GM21619 (cell line): ENCODE data around the gene SYT12.
"Not testable (repeated sequence)": the region's sequence is repeated elsewhere in the genome, so short reads cannot be mapped to it uniquely, and the experiment has no call there.

Experiments
- ATAC-seq: cut with Tn5 transposase; IDR thresholded peaks from one replicate; pipeline ENCODE4 v1.9.1; 2021; ENCODE audit not compliant: unreplicated experiment

SYT12 gene

DNA sequence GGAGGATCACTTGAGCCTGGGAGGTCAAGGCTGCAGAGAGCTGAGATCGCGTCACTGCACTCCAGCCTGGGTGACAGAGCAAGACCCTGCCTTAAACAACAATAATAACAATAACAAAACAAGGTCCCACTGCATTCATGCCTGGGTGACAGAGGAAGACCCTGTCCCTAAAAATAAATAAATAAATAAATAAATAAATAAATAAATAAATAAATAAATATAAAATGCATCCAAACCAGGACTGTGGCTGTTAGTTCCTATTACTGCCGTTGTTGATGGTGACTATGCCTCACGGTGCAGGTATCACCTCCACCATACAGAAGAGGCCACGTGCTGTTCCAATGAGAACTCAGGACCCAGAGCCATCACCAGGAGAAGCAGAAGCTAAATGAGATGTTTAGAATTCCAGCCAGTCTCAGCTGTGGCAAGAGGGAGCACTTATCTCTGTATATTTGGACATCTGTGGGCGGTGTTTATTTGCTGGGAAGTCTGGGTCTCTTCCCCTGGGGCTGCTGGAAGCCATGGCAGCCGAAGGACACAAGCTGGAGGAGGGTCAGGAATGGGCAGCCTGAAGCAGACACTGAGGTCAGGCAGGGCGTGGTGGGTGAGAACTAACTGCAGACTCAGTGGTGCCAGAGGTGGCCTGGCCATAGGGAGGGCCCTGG lies 26.2 kb upstream of the SYT12 start:
- no peak for ATAC-seq

DNA sequence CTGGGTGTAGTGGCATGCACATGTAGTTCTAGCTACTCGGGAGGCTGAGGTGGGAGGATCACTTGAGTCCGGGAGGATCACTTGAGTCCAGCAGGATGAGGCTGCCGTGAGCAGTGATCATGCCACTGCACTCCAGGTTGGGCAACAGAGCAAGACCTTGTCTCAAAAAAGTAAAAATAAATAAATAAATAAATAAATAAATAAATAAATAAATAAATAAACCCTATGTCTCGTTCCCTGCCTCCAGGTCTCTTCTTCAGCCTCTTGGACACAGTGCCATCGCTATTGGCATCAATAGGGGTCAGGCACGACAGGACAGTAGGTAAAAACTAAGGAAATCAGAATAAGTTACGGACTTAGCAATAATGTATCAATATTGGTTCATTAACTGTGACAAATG lies 23.4 kb upstream of the SYT12 start:
- ATAC-seq = no peak

DNA sequence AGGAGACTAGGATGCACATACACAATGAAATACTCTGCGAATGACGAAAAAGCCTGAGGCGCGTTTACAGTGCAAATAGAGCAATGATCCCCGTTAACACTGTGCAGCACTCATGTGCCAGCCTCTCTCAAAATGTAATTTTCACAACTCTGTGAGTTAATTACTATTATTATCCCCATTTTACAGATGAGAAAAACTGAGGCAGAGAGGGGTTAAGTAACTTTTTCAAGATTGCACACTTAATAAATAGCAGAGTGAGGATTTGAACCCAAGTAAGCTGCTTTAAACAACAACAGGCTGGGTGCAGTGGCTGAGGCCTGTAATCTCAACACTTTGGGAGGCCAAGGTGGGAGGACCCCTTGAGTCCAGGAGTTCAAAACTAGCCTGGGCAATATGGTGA lies 21.6 kb upstream of the SYT12 start:
- no peak for ATAC-seq

DNA sequence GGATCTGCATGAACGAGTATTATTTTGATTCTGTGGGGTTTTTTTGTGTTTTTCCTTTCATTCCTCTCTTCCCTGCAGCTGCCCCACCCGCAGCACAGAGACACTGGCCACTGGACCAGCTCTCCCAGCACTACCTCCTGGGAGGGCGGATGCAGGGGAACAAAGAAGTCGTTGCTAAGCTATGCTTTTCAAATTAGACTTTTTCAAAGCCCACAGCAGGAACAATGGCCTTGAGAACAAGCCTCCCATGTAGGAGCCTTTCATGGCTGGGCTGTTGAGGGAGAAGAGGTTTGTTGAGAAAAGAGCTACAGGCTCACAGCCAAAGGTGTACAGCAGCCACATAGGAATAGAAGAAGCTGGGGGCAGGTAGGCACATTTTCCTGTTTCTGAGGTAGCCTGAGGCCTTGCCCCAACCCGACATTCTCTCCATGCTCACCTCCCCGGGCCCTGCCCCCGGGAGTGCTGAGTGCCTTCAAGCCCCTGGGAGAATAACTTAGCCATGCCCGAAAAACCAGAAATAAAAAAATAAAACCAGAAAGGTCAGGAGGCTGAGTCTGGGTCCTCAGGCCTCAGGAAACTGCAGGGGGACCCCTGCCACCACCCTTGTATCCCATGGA lies 20.5 kb upstream of the SYT12 start:
- ATAC-seq = no peak

DNA sequence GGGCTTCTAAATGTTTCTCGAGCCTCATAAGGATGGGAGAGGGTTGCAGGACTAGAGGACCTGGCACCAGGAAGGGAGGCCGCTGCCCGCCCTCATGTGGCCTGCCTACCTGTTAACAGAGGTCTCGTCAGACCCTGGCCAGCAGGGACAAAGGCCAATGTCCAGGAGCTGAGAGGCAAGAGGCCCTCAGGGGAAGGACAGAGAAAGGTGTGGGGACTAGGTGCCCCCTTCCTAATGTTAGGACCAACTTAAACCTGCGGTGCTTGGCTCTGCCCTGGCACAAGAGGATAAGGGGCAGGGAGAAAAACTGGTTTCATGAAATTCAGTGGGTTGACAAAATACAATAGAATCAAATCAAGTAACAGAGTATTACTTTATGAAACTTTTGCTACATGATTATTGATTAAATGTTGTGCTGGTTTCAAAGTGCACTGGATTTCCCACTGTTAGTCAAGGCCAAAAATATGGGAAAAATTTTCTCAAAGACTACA lies 20.0 kb upstream of the SYT12 start:
- no peak for ATAC-seq

DNA sequence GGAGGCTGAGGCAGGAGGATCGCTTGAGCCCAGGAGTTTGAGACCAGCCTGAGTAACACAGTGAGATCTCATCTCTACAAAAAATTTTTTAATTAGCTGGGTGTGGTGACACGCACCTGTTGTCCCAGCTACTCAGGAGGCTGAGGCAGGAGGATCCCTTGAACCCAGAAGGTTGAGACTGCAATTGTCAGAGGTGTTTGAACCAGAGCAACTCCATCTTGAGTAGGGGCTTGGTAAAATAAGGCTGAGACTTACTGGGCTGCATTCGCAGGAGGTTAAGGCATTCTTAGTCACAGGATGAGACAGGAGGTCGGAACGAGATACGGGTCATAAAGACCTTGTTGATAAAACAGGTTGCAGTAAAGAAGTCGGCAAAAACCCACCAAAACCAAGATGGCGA lies 17.7 kb upstream of the SYT12 start:
- ATAC-seq = not testable (repeated sequence)

DNA sequence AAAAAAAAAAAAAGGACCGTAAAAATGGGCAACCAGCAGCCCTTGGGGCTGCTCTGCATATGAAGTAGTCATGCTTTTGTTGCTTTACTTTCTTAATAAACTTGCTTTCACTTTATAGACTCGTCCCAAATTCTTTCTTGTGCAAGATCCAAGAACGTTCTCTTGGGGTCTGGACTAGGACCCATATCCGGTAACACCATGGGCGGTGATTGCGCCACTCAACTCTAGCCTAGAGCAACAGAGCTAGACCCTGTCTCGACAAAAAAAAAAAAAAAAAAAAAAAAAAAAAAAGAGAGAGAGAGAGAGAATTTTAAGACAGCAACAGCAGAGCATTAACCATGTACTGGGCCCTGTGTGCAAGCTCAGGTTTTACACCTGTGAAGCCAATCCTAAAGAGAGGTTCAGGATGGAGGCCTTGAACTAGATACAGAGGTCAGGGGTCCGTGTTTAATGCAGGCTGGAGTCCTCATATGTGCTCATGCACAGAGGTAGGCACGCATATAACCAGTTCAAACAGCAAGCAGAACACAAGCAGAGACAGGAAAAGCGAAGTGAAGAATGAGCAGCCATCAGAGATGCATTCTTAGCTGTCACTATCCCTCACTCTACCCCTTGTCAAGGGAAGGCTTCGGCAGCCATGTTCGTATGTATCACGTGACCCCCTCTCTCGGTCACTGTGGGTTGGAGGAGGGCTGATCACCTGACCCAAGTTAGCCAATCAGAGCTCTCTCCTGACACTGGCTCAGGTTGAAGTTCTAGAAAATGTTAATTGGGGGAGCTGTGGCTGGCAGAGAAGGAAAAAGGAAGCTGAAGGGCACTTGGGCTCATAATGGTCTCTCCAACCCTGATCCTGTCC lies 16.7 kb upstream of the SYT12 start:
- ATAC-seq = no peak

DNA sequence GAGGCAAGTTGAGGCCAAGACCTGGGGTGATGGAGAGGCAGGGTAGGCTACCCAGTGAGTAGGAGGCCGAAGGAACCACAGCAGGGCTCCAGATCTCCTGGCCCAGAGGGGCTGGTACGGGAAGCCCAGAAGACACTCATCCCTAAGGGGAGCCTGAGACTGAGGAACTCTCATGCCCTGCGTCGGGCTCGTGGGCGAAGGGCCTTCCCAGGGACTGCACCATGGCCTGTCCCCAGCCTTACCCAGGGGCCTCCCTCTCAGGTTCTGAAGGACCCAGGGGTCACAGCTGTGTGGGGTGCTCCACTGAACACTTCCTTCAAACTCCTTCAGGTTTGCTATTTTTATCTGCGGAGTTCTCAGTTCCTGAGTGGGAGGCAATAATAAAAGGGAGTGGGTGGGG lies 15.8 kb upstream of the SYT12 start:
- no peak for ATAC-seq

DNA sequence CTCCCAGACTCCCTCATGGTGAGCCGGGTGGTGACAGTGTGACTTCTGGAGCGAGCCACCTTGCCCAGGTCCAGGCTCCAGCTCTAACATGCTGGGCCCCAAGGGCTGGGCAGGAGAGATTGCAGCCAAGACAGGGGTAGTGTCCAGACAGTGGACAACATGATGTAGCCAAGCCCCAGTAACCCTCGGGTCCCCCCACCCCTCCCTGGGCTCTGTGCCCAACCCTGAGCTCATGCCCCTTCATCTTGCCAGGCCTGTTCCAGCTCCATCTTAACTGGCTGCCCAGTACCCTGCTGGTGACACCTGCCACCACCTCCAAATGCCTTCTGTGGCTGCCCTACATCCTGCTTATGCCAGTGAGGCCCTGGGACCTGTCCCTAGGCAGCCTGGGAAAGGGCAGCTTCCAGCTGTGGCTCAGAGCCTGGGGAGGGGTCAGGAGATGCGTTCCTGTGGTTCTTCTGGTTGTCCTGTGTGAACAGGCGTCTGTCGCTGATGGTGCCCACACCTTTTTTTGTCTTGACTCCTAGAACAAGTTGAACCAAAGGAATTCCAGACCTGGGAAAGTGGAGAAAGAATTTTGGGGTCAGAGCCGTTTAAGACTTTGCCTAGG lies 12.5 kb upstream of the SYT12 start:
- ATAC-seq = no peak

DNA sequence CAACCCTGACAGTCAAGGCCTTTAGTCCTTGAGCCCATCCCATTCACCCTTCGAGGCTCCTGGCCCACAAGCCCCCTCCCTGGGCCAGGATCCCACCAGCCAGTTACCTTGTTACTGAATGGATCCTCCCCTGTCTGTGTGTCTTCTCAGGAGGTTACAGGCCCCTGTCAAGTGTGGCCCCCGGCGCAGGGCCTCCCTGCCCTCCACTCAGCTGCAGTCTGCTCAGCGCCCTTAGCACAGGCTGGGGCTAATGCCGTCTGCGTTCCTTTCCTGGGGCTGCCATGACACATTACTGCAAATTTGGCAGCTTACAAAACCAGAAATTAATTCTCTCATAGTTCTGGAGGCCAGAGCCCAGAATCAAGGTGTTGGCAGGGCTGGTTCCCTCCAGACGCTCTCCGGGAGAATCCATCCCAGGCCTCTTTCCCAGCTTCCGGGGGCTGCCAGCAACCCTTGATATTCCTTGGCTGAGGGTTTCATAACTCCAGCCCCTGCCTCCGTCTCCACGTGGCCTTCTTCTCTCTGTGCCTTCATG lies 9.4 kb upstream of the SYT12 start:
- ATAC-seq = no peak

DNA sequence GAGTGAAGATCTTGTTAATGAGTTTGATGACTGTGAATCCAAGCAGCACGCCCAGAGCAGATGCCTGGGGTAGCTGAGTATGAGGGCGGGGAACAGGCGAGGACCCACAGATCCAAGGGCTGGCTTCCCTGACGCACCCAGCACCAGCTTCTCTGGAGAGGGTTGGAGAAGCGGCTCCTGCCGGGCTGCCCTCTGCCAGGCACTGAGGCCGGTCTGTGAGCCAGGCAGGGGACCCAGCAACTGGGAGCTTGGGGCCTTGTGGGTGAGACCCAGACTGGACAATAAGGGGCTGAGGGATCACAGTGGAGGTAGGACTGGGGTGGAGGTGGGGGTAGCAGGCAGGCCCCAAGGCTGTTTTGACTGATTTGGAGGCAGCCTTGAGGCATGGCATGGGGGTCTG lies 8.6 kb upstream of the SYT12 start:
- no peak for ATAC-seq

DNA sequence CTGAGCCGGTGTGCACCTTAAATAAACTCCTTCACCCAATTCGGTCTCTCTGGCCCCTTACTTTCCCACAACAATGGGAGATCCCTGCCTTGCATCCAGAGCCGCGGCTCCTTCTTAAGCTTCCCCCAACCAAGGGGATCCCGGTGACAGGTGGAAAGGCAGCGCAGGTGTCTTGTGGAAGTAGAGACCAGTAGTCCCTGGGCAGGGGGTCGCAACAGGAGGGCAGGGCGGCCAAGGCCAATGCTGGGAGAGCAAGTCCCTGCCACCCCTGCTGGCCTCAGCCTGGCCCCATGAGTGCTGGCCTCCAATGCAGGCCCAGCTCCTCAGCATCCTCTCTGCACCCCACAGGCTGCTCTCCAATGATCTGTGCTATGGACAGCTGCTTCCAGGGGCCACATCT lies 7.9 kb upstream of the SYT12 start:
- no peak for ATAC-seq

DNA sequence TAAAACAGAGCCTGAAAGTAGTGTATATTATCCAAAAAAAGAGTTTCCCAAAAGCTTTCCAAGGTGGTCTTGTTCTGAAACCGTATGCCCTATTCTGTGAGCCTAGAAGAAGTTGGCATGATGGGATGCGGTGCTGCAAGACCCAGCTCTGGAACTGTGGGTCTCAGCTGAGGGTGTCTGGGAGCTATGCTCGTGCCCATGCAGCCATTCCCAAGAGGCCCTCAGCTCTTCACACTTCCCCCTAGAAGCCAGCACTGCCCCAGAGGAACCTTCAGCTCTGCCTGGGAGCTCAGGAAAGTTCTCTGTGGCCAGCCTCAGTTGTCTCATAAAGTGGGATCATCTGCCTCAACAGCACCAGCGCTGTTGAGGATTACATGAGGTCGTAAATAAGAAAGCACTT lies 6.4 kb upstream of the SYT12 start:
- no peak for ATAC-seq

DNA sequence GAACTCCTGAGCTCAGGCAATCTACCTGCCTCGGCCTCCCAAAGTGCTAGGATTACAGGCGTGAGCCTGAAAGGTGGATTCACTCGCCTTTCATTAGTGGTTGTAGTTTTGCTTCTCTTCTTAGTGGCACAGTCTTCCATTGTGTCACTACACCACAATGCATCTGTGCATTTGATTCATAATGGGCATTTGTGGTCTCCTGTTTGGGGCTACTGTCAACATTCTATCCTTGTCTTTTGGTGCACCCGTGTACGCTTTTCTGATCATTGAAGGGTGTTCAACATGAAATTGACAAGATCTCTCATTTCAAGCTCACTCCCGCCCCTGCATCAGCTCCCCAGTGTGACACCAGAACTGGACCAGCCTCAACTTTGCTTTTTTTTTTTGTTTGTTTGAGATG lies 2.0 kb upstream of the SYT12 start:
- no peak for ATAC-seq

DNA sequence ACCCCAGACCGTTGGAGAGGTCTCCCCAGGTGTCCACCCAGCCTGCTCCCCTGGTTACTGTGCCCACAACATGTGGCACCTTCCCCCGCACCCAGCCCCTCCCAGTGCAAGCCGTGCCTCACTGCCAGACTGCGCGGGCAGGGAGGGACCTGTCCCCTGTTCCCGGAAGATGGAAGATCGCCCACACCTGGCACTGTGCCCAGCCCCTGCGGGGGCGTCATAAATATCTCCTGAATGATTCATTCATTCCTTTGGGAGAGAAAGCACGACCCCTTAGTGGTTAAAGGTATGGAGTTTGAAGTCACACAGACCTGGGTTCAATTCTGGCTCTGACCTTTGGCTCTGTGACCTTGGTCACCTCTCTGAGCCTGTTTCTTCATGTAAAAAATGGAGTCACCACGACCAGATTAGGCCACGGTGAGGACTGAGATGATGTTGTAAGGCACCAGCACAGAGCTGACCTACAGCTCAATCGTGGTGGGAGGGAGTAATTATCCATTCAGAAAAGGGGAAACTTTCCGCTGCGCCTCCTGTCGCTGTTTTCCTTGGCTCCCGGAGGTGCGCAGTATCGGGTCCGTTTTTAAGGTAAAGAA lies 497 bp upstream of the SYT12 start:
- ATAC-seq = no peak

DNA sequence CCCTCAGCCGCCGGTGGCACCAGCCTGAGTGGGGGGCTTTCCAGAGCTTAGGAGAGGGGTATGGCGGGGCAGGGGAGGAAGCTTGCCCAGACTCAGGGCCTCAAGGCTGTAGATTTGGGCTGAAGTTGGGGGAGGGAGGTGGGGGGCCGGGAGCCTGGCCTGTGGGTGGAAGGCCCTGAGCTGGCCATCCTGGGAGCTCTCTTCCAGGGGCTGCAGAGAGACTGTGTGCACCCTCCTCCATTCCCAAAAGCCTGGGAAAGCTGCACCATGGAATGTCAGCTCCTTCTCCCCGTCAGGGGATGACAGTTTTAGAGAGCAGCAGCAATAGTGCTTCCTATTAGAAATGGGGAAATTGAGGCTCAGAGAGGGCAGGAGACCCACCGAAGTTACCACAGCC lies 1.0 kb downstream of the SYT12 start:
- no peak for ATAC-seq

DNA sequence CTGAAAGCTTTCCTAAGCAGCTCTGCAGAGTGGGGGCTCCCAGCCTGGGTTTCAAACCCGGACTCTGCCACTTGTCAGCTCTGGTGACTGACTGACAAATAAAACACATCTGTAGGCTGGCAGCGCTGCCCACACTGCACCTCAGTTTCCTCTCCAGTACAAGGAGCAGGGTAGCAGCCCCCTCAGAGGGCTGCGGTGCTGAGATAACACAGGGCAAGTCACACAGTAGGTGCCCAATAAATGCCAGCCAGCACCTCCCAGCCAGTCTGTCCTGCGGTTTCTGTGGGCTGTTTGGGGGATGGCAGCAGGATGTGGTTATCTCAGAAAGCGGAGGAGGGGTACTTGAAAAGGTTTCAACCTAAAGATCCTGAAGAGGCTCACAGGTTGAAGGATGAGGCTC lies 1.5 kb downstream of the SYT12 start:
- ATAC-seq = no peak

DNA sequence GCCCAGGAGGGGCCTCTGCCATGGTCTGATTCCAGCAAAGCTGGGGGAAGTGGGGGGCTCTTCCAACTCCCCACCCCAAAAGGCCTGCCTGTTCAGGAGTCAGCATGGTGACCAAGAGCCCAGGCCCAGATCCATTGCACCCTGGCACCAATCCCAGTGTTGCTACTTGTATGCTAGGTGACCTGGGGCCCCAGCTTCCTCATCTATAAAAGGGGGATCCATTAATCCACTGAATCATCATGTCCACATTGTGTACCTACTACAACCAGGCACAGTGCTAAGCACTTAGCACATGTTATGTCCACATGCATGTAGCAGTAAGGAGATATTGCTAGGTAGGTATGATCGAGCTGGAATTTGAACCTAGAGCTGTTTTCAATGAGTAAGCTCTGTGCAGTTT lies 2.0 kb downstream of the SYT12 start:
- ATAC-seq = no peak

DNA sequence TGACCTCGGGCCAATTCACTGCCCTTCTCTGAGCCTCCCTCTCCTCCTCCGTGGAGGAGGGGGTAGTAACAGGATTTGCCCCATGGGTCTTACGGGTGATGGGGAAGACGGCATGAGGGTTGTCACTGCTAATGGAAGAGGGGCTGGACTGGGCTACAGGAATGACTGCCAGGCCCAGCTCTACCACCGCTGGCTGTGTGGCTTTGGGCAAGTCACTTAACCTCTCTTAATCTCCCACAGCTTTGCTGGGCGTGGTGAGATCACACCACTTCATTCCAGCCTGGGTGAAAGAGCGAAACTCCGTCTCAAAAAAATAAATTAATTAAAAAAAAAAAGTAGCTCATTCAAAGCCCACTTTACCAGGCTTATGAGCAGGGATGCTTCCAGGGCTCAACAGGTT lies 2.8 kb downstream of the SYT12 start:
- no peak for ATAC-seq

DNA sequence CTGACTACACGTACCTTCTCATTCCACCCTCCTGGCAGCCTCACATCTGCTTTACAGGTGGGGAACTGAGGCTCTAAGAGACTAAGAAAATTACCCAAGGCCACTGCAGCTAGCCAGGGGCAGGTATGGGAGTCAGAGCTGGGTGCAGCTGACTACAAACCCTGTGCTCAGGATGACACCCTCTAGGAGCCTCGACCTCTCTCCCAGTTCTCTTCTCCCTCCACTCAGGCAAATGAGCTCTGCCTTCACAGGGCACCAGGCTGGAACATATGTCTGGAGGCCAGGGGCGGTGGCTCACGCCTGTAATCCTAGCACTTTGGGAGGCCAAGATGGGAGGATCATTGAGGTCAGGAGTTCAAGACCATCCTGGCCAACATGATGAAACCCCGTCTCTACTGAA lies 4.0 kb downstream of the SYT12 start:
- ATAC-seq = no peak

DNA sequence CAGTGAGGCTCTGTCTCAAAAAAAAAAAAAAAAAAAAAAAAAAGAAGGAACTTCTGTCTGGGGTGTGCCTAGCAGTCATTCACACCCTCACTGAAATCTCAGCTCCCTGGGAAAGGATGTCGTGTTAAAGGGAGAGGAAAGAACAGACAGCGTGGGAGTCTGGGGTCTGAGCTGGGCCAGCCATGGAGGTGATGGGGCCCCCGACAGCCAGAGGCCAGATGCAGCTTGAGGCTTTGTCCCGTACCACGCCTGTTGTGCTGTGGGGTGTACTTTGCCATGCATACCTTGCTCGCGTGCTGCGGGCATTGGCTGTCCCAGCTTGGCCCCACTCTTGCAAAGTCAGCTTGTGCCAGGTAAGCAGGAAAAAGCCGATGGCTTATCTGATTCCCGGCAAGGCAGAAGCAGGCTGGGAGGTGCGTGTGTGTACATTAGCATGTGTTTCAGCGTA lies 4.6 kb downstream of the SYT12 start:
- ATAC-seq = no peak
